AG09319 (cell line): ENCODE measurements around the gene PIGBOS1.
A peak's percentile ranks its signal among the peaks of the same experiment; 100 is the strongest.
"Not testable (repeated sequence)": the region's sequence is repeated elsewhere in the genome, so short reads cannot be mapped to it uniquely, and the experiment has no call there.

Experiments
- DNase-seq: peaks from one replicate; pipeline ENCODE4 v3.0.0-alpha.2; 2010; ENCODE audit warnings: low read depth; ENCODE audit errors: extremely low read depth
- TF ChIP-seq, protein P1 (sequence below): IDR thresholded peaks from 2 replicates; pipeline ENCODE4 v1.5.1; 2011; ENCODE audit warnings: low read depth, mild to moderate bottlenecking, inconsistent platforms, low read length, moderate library complexity

PIGBOS1 gene

DNA sequence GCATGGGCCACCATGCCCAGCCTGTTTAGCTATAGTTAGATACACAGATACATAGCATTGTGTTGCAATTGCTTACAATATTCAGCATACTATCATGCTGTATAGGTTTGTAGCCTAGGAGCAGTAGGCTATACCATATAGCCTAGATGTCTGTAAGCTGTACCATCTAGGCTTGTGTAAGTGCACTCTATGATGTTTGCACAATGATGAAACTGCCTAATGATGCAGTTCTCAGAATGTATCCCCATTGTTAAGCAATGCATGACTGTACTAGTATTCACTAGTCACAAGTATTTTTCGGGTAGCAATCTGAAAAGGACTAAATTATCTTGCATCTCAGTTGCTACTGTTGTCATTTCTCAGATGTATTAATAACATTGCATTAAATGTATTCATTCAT is 16.1 kb upstream of the PIGBOS1 start:
- no peak for DNase-seq
- TF ChIP-seq, protein P1, sequence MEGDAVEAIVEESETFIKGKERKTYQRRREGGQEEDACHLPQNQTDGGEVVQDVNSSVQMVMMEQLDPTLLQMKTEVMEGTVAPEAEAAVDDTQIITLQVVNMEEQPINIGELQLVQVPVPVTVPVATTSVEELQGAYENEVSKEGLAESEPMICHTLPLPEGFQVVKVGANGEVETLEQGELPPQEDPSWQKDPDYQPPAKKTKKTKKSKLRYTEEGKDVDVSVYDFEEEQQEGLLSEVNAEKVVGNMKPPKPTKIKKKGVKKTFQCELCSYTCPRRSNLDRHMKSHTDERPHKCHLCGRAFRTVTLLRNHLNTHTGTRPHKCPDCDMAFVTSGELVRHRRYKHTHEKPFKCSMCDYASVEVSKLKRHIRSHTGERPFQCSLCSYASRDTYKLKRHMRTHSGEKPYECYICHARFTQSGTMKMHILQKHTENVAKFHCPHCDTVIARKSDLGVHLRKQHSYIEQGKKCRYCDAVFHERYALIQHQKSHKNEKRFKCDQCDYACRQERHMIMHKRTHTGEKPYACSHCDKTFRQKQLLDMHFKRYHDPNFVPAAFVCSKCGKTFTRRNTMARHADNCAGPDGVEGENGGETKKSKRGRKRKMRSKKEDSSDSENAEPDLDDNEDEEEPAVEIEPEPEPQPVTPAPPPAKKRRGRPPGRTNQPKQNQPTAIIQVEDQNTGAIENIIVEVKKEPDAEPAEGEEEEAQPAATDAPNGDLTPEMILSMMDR: no peak

DNA sequence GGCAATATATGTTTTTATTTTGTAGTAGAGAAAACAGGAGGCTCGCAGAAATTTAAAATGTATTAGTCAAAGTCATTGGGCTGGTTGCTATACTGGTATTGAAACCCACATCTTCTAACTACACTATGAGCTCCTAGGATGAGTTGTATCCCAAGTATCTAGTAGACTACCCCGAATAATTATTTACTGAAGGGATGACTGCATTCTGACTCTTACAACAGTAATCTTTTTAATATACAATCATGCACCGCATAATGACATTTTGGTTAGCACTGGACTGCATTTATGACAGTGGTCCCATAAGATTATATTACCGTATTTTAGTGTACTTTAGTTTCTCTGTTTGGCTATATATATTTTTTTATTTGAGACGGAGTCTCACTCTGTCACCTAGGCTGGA is 15.4 kb upstream of the PIGBOS1 start:
- TF ChIP-seq, protein P1: no peak
- no peak for DNase-seq

DNA sequence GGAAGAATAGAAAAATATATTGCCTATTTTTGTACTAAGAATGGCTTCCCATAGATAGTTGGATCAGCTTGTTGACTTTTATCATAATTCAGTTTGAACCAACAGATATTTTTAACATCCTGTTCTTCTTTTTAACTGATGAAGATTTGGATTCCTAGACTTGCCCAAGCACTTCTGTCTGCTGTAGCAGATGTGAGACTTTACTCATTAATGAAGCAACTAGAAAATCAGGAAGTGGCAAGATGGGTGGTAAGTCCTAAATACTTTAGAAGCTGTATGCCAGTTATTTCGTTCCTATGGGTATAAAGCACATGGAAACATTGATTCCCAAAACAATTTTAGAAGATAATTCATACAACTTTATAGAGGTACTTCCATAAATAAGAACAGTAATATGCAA is 8.5 kb upstream of the PIGBOS1 start:
- TF ChIP-seq, protein P1: no peak
- DNase-seq: no peak

GRCh38 chr15:55322467-55322866 is 3.5 kb upstream of the PIGBOS1 start:
- TF ChIP-seq, protein P1: no peak
- no peak for DNase-seq

DNA sequence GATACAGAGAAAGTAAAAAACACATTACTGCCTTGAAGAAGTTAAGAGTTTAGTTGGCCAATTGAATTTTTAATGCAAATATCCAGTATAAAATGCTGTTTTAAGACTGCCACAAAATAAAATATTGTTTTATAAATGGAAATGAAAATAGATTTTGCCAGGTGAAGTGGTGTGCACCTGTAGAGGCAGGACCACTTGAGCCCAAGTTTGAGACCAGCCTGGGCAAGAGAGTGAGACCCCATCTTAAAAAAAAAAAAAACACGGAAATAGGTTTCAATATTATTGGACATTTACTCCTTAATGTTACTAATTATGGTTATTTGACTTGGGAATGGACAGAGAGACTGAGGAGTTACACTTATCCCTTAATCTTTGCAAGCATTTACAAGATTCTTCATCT is 2.0 kb upstream of the PIGBOS1 start:
- DNase-seq: no peak
- TF ChIP-seq, protein P1: no peak

GRCh38 chr15:55320238-55320550 is 1.3 kb upstream of the PIGBOS1 start:
- no peak for DNase-seq

DNA sequence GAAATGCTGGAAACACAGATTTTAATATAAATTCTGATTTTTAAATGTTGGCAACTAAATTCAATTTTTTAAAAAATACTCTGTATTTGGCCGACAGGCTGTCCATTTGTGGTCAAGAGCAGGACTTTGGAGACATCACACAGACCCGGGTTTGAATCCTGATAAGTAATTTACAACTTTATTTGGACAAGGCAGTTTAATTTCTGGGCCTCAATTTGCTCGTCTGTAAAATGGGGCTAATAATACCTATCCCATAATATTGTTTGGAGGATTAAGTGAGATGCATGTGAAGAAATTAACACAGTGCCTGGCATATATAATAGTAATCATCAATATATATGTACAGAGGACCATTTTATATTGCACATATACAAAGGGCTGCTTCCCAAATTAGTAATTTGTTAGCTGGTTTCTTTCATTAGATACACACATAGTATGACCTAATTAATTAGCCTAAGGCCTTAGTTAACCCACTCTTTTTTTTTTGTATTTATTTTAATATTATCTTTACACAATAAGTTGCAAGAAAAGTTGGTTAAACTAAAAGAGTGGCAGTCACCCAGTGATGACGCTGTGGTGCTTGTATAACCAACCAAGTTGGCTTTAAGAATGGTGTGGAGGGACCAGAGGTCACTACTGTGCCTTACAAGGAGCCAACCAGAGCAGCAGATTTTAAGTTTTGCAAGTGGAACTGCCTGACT is 764 bp upstream of the PIGBOS1 start:
- DNase-seq: peak; percentile 4
- TF ChIP-seq, protein P1: no peak

More at GRCh38 chr15:55320238-55320550, 1.3 kb upstream of the PIGBOS1 start:
- TF ChIP-seq, protein P1: no peak

GRCh38 chr15:55302801-55303200 is 16.1 kb downstream of the PIGBOS1 start:
- not testable (repeated sequence) for DNase-seq
